GM21447 (cell line): Measurements from ENCODE around the gene TMEM244.
"Not testable (repeated sequence)": the region's sequence is repeated elsewhere in the genome, so short reads cannot be mapped to it uniquely, and the experiment has no call there.

Experiments used
- ATAC-seq: cut with Tn5 transposase; IDR thresholded peaks from one replicate; pipeline ENCODE4 v1.9.1; 2021; ENCODE audit not compliant: unreplicated experiment

Gene TMEM244

DNA sequence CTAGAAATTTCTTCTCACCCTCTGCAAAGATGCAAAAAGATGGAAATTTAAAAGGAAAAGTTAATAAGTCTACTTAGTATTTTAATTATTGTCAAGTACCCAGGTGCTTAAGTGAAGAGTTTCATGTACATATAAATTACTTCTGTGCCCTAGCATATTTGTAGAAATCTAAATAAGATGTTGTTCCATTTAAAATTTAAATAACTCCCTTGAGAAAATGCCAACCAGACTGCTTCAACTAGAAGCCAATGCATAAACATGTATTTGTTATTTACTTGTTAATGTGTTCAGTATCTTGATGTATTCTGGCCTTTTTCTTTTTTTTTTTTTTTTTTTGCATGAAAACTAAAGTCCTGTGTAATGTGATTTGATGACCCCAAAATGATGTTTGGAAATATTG, 6.3 kb upstream of the TMEM244 start:
- ATAC-seq = no peak

DNA sequence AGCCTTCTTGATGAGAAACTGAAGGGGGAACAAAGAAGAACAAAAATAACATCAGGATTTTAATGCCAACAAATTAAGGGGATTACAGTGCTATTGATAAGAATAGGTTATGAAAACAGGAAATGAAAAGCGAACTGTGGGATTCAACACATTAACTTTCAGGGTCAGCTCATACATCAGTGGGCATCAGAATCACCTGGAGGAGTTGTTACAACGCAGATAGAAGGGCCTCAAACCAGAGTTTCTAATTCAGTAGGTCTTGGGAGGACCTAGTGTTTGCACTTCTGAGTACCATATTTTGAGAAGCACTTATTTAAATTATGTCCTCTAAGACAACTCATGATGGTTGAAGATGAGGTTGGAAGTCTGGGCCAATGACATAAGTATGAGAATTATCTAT, 5.6 kb upstream of the TMEM244 start:
- ATAC-seq = no peak

DNA sequence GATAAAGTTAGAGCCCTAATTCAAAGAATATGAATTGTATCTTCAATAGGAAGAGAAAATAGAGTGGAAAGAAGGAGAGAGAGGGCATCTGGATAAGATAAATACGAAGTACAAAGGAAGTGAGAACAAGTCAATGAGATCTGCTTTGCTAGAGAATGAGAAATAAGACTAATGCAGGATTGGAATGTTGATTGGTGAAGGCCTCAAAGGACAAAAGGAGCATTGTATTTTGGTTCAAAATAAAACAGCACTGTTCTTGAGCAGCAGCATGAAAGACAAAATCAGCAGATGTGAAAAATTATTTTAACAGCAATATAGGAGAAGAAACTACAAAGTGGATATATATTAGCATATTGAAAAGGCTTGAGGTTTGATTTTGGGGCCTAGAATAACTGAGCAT, 5.1 kb upstream of the TMEM244 start:
- ATAC-seq = no peak

DNA sequence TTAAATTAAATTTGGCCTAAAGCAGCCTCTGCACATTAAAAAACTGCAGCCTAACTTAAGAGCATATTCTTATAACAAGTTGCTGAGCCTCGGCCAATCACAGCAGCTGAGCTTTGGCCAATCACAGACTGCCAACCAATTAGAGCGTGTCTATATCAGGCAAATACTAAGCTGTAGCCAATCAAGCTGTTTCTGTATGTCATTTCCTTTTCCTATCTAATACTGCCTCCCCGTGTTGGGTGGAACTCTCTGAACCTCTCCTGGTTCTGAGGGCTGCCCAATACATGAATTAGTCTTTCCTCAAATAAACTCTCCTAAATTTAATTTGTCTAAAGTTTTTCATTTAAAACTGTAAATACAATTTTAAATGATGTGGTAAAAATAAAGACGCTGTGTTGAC, 3.9 kb upstream of the TMEM244 start:
- no peak for ATAC-seq

DNA sequence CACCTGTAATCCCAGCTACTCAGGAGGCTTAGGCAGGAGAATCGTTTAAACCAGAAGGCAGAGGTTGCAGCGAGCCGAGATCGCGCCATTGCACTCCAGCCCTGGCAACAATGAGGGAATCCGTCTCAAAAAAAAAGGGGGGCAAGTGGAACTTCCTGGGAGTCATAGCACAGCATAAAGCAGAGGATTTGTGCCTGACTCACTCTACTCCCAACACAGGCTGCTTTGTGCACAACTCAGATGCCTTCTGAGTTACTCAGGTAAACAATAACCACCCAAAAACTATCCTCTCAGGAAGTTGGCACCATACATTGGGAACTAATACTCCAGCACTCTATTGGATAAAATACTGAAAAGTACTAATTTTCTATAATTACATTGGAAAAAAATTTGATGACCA, 2.5 kb upstream of the TMEM244 start:
- ATAC-seq = no peak

DNA sequence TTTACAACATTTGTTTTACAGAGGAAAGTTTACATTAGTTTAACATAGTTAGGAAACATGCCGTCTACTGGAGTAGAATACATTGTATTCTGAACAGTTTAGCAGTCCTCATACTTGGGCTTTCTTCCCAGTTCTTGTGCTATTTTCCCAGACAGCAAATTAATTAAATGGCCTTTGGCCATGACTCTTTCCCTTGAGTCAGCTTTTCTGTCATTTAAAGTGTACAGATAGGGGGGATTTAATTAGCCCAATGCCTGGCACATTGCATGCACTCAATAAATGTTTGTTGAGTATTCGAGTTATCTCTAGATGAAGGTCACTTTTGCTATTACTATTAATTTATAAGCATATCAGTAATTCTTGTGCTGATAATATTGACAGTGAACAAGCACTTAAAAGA, 1.6 kb downstream of the TMEM244 start:
- ATAC-seq = no peak

DNA sequence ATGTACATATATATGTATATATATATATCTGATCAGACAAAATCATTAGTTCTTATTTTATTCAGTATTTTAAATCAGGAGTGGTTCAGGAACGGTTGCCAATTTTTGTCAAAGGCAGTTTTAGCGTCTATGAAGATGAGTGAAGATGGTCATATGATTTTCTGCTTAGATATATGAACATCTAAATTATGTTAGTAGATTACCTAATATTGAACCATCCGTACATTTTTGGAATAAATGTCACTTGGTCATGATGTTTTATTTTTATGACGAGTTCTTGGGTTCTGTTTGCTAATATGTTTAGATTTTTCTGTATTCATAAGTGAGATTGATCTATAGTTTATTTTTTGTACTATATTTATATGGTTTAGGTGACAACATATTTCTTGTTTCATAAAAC, 3.3 kb downstream of the TMEM244 start:
- no peak for ATAC-seq

DNA sequence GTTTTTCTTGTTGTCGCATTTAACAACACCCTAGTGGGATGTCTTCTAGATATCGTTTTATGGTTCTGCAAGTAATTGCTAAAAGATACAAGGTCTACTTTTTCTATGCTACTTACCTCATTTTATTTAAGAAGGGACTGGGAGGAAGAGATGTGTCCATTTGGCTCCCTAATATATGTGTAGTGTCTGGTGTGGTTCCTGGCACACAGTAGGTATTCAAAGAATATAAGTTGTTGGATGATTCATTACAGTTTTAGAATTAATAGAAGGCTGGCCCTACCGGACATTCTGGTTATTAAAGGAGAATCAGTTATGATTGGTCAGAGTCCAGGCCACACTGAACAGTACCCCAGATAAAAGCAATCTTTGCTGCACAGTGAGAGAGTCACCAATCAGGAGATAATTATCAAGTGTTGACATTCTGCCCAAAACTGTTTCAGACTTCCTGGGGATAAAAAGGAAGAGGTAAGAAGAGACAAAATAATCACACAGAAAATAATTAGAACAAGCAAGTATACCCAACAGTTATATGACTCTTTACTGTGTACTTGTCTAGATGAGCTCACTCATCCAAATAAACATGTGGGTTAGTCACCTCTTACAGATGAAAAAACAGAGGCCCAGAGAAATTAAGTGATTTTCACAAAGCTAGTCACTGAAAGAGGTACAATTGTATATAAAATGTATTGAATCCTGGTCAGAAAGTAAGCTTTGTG, 7.0 kb downstream of the TMEM244 start:
- ATAC-seq = no peak

DNA sequence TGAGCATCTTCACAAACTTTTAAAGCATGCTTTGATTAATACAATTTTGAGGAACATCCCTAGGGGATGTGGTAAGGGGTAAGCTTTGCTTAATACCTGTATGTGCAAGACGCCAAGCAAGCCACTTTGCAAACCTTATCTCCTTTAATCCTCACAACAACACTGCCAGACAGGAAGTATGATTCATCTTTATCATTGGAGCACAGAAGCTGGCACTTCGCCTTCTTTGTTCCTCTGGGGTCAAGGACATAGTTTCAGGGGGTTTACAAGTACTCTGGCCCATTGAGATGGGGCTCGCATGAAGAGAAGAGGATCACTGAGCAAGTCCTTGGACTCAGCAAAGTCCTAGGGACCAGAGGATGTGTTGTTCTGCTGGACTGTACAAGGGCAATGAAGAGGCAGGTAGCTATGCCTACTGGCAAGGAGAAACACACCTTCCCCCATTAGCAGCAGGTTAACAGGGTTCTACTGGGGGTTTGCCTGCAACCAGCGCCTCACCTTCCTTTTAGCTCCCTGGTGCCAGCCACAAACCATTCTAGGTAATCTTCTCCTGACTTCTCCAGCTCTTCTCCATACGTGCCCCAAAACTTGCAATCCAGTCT, 8.8 kb downstream of the TMEM244 start:
- no peak for ATAC-seq

DNA sequence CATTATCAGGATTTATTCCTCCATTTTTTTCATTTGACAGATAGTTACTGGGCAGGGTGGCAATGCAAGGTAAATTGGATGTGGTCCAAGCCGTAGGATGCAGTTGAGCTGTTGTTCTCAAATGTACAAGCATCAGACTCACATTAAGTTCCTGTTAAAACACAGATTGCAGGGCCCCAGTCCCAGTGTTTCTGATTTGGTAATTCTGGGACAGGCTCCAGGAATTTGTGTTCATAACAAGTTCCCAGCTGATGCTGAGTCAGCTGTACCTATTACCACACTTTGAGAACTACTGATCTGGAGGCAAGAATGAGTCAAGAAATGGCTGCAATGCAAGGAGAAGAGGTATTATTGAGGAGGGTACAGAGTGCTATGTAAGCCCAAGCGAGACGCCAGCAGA, 11.7 kb downstream of the TMEM244 start:
- ATAC-seq = no peak

DNA sequence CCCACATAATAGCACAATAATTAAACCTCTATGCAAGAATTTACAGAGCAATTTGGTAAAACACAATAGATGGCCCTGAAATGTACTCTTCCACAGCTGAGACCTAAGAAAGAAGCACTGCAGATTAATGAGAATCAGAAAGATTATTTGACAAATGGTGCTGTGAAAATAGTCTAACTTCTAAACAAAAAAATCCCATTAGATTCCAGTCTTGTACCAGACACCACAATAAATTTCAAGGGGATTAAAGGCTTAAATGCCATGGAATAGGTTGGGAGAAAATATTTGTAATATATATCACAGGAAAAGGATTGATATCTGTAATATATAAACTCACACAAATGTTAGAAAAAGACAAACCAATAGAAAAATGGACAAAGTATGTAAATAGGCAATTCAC, 14.4 kb downstream of the TMEM244 start:
- no peak for ATAC-seq

DNA sequence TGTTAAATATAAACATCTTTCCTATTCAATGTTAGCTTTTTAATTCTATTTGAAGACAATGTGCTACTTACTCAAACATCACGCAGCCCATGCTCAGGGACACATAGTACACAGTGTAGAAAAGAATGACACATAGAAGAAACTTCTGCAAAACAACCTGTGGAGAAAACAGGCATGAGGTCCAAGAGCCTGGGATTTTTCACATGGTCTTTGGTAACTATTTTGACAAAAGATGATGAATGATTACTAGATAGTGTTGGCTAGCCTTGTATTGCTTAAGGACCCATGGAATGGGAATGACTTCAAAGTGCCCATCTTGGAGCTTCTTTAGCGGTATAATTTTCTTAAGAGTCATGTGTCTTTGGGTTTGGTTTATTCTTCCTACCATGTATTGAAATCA, 15.4 kb downstream of the TMEM244 start:
- no peak for ATAC-seq

DNA sequence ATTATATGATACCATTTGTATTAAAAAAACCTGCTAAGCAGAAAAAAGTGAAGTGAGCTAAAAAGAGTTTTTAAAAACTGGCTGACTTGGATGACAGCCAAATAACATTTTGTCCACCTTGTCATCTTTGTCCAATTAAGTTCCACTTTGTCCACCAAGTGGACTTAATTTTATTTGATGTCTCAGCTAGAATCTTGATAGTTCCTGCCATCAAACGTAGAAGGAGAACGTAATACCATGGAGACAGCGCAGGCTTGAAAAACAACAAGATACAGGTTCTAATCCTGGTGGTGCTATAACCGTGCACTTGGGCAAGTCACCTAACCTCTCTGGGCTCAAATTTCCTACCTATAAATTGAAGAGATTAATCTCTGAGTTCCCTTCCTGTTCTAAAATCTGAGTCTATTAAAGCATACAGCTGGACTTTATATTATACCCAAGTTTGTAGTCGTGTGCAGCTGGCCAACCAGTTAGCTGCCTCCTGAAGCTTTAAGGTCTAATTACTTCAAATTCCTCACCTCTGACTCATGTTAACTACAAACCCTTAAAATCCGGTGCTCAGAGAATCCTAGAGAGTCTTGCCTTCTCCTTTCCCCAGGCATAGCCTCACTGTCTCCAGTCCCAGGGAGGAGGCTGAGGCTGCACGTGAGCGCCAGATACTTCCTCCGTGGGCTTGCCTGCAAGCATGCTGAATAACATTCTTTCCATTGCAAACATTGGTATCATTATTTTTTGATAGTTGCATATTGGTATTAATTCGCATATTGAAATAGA, 16.8 kb downstream of the TMEM244 start:
- ATAC-seq = no peak

DNA sequence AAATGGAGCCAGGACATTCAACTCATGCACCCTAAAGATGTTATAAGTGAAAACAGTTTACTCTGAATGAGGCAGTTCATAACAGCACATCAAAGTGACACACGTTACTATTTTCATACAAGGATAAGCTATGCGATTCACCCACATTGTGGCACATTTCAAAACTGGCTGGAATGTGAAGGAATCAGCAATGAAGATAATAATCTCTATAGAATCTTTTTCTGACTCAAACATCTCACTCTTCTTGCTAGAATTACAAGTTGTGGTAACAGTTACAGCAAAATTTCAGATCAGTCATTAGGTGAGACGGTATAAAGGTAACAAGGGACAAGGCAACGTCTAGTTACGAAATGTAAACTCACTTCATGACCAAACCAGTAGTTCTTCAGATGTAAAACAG, 17.5 kb downstream of the TMEM244 start:
- no peak for ATAC-seq

DNA sequence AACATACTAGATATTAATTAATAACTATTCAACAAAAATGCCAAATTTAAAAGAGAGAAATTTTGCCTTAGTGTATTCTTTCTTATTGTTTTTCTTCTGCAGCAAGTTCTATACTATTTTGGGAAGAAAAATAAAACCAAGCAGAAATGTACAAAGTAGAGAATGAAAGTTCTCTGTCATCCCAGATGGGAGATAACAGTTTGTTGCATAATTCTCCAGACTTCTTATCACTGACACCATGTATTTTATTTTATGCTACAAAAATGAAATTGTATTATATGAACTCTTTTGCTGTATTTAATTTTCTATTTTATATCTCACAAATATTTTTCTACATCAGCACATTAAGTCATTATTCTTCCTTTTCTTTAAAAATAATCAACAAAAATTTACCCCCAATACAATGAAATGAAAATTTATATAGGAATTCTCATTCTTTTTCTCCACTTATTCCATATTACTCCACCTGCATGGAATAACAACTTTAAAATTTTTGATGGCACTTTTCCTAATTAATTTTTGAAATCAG, 18.2 kb downstream of the TMEM244 start:
- no peak for ATAC-seq

DNA sequence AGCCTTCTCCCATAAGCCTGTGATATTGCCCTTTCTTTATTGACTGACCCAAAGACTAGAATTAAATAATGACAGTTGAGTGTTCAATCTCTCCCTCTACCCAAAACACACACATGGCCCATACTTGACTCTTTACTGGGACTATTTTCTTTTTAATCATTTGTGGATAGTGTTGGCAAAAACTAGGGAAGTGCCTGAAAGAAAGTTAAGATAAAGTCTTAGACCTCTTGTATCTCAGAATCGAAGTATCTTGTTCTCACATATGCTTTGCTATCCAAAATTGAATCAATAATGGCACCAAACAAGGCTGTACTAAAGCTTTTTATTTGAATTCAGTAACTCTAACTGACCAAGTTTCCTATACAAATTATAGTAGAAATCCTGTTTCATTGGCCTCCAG, 19.0 kb downstream of the TMEM244 start:
- no peak for ATAC-seq

DNA sequence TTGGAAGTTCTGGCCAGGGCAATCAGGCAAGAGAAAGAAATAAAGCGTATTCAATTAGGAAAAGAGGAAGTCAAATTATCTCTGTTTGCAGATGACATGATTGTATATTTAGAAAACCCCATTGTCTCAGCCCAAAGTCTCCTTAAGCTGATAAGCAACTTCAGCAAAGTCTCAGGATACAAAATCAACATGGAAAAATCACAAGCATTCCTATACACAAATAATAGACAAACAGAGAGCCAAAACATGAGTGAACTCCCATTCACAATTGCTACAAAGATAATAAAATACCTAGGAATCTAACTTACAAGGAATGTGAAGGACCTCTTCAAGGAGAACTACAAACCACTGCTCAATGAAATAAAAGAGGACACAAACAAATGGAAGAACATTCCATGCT, 21.6 kb downstream of the TMEM244 start:
- ATAC-seq = not testable (repeated sequence)

DNA sequence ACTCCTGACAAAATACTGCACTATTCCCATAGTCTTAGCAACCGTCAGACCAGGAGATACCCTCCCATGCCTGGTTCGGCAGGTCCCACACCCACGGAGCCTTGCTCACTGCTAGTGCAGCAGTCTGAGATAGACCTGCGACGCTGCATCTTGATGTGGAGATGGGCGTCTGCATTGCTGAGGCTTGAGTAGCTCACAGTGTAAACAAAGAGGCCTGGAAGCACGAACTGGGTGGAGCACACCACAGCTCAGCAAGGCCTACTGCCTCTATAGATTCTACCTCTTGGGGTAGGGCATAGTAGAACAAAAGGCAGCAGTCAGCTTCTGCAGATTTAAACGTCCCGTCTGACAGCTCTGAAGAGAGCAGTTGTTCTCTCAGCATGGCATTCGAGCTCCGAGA, 25.4 kb downstream of the TMEM244 start:
- ATAC-seq = no peak

DNA sequence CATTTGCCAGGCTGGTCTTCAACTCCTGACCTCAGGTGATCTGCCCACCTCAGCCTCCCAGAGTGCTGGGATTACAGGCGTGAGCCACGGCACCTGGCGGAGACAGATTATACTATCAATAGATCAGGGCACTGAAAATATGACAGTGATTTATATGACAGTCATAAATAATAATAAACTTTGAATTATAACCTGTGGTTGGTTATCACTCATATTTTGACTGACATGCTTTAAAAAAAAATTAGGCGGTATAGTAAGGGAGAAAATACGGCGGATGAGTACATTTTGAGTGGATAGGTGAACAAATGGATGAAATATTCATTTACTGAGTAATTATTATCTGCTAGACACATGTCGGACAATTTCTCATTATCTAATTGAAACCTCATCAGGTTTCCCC, 28.8 kb downstream of the TMEM244 start:
- ATAC-seq = no peak

DNA sequence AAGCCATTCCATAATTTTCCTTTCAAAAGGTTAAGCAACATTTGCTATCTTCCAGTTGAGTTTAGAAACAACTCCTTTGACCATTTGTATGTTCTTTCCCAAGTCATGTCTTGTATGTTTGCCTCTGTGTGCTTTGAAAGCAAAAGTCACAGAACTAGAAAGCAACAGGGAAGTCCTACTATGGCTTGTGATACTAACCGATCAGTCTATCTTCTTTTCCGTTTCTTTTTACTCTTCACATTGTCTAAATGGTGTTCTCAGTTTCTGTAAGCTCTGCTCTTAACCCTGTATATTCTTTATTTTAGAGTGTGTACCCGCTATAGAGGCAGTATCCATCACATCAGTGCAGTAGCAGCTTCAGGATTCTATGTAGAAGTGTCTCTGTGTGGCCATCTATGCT, 32.9 kb downstream of the TMEM244 start:
- no peak for ATAC-seq

DNA sequence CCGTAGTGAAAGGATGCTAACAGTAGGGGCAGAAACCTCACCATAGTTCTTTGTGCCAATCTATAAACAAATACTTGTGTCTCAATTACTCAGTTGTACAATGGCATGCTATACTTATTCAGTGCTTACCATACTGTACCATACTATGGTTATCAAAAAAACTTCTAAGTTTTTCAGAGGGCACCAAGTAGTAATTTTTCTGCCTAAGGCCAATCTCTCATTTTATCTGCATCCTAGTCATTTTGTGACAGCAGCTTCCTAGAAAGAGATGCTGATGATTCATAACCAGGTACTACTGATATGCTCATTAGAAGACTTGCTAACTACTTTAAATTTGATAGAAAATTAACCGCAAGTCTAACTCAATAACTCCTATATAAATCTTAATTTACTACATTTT, 42.9 kb downstream of the TMEM244 start:
- no peak for ATAC-seq

DNA sequence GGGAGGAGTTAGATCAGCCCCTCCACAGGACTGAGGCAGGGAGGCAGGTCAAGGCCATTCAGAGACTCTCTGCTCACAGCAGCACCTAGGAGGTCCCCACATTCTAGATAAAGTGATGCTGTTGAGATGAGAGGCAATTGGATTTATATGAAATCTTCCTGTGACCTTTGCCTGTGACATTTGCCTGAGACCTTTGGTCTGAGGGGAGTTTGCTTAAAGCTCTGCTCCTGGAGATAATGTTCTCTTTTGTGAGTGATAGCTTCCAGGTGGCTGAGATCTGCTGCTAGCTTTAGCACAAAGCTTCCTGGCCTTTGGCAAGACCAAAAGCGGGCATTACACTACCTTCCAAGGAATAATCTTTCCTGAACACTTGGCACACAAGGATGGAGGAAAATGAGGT, 43.3 kb downstream of the TMEM244 start:
- no peak for ATAC-seq
